Non-pigmented ciliary epithelial cell (primary cell): ENCODE measurements around the gene PAK1.
"Not testable (repeated sequence)": the region's sequence is repeated elsewhere in the genome, so short reads cannot be mapped to it uniquely, and the experiment has no call there.

Source experiments
- DNase-seq: peaks from one replicate; pipeline ENCODE4 v3.0.0-alpha.2; 2010; ENCODE audit warnings: low read depth

PAK1 gene

DNA sequence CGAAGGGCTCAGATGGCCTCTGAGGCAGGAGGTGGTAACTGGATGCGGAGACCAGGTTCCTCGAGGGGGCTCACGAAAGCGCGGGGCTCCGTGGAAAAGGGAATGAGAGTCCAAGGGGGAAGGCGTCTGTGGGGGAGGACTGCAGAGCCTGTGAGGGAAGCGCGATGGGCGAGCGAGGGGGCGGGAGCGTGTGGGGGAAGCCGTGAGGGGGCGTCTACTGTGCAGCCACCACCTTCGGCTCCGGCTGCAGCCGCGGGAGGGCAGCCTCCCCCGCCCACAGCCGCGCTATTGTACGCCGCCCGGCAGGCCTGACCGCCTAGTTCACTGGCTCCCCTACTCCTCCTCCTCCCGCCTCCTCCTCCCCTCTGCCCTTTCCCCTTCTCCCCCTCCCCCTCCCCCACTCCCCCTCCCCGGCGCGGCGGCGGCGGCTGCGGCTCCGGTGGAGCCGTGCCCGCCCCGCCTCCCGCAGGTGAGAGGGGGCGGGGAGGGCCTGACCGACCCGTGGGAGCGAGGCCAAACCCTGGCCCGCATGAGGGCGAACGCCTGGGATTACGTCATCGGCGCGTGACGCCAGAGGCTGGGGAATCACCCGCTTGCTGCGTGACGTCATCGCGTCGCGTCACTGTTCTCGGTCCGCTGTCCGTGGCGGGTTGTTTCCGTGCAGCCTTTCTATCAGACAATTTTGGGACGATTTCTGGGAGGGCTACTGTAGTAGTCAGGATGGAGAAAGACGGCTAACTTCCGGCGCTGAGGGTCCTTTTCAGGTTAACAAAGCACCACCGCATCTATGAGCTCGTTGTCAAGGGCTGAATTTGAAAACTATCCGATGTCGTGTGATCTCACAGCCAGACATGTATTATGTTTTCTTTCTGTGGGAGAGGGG is at the start of gene PAK1:
PAK1 (minus strand) TSS at position 294 of the 883 bp plus-strand sequence. CDS start 81,574 bp downstream, outside the sequence.
- DNase-seq, result peak; percentile 38

DNA sequence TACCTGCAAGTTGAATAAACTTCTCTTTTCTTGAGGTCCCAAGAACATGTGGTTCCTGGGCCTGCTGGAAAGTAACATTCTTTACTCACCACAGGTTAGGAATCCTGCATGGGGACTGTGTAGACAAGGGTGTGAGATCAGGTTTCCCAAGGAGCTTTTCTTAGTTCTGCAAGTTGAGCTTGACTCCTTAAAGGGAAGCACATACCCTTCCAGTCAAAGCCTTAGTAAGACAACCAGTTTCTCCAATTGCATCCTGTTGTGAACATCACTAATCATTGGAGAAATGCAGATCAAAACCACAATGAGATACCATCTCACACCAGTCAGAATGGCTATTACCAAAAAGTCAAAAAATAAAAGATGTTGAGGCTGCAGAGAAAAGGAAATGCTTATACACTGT is 48.3 kb upstream of the PAK1 start:
- DNase-seq, result peak; percentile 41

DNA sequence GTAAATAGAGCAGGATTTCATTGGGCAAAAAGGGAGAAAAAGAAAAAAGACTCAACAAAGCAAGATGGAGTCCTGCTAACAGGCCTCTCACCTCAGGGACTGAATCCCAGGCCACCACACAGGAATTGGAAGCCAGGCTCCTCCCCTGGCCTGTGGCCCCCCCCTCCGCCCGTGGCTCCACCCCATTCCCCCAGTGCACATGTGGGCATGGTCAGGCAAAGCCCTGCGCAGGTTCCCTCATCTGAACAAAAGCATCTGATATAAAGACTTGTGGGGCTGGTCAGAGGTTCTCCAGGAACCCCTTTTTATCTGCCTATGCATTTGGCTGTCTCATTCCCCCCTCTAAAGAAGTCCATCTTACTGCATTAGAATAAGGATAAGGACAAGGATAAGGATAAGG is 46.0 kb upstream of the PAK1 start:
- DNase-seq, result no peak

DNA sequence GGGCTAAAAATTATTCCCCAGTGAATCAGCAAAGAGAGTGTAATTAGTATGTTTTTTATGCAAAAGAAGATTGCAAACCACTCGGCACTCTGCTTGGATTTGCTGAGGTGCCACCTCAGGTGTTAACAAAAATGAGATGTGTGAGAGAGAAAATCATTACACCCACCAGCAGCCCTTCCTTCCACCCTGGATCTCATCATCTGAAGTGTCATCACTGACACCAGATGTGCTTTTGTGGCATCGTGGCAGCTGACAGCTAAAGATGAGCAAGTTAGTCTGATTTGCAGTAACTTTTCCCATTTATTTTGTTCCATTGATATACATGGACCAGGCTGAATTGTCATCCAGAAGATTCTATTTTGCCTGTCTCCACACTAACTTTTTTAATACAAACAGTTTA is 44.6 kb upstream of the PAK1 start:
- DNase-seq, result no peak

DNA sequence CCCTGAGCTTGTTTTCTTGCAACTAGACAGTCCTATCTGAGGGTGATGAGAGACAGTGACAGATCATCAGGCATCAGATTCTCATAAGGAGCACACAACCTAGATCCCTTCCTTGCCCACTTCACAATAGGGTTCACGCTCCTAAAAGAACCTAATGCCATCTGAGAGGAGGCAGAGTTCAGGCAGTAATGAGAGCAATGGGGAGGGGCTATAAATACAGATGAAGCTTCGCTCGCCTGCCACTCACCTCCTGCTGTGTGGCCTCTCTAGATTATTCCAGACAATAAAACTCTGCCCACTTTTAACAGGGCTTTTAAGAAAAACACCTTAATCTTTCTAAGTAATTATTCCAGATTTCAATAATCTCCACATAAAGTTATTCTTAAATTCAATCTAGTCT is 43.9 kb upstream of the PAK1 start:
- no peak for DNase-seq

DNA sequence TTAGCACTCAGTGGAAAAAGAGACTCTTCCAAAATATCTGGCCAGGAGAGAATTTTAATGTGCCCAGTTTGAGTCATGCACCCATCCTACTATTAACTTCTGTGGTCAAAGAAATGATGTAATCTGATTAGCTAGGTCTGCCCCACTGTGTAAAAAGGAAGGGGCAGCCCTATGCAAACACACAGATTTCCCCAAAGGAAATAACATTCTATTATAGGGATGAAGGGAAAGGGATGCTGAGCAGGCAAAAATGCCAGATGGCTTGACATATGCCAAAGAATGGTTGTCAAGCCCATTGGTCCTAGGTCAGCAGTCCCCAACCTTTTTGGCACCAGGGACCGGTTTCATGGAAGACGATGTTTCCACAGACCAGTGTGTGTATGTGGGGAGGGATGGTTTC is 43.3 kb upstream of the PAK1 start:
- DNase-seq, result no peak

DNA sequence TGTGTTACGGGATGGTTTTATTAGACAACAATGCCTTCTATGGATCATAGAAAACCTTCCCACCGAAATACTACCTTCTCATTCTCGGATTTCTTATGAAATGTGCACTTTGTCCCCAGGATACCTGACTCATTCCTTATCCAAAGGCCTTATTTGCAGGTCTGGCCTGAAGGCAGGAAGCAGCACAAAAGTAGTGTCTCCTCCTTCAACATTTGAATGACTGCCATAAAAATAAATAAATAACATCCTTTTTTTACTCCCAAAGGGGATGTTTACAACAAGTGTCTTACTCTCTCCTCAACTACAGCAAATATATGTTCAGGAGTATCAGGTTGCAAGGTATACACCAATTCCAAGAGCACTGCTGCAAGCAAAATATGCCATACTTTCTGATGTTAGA is 41.6 kb upstream of the PAK1 start:
- DNase-seq, result no peak

DNA sequence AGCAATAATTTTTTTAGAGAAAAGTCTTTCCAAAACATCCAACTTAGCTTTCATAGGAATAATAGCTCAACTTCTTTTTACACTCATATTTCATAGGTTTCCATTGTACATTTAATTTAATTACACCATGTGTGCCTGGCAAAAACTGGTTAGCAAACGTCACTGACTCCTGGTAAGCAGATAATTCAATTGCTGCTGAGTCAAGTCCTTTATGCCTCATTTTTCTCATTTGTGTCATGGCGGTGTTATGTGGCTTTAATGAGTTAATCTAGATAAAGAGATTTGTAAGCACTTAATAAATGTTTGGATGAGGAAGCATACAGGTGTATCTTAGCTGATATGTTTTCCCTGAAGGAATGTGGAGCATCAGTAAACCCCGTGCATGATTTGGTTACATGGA is 41.2 kb upstream of the PAK1 start:
- no peak for DNase-seq

DNA sequence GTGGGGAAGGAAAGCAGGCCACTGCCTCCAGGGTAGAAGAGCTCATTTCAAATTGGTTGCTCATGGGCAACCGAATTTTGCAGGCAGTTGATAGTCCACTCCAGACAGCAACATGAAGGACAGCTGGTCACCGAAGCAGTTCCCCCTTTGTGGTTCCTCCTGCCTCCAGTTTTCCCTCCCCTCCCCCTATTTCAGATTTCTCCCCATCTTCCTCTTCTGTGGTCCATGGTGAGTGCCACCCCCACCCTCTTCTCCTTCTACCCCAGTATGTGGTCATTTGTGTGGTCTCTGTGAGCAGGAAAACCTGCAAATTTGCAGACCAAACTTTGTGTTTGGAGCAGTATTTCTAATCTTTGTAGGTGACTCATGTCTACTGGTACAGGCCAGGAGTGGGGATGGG is 38.2 kb upstream of the PAK1 start:
- DNase-seq, result no peak

DNA sequence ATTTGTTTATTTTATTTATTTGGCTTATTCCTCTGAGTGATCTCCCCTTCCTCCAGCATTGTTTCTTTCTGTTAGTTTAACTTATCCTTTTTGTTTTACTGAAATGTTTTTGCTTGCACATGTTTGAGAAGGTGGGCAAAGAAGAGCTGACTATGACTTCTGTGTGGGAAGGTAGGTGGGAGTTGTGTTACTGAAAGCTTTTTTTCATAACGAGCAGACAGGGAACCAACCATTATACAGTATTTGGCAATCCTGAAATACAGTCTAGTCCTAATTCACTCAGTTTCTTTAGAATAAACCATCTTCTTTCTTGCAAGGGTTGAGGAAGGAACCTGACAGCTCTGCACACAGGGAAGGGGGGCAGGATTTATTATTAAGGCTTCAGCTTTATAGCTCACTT is 37.0 kb upstream of the PAK1 start:
- no peak for DNase-seq

DNA sequence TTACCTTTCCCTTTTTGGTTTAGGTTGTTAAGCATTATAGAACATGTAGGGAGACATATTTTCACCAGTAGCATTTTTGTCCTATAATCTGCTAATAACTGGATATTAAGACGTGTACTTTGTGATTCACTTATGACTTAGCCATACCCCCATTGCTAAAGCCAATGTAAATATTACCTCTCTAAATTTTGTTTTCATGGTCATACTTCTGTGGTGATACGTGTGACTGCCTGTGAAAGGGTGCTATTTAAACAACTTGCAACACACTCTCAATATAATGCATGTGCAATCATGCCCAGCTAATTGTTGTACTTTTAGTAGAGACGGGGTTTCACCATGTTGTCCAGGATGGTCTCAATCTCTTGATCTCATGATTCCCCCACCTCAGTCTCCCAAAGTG is 36.2 kb upstream of the PAK1 start:
- DNase-seq, result no peak

DNA sequence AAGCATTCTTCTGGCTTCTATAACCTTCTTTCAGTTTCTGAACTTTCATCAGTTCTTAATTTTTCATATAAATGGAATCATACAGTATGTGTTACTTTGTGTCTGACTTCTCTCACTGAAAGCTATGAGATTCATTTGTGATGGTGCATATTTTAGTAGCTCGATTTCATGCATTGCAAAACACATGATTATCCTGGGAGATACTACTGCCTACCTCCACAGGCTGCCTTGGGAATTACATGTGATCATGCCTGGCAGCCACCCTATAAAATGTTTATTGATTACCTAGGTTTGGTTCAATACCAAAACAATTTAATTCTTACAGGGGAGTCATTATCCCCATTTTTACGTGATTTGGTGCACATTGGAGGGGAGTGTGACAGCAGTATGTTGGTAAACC is 34.1 kb upstream of the PAK1 start:
- no peak for DNase-seq

DNA sequence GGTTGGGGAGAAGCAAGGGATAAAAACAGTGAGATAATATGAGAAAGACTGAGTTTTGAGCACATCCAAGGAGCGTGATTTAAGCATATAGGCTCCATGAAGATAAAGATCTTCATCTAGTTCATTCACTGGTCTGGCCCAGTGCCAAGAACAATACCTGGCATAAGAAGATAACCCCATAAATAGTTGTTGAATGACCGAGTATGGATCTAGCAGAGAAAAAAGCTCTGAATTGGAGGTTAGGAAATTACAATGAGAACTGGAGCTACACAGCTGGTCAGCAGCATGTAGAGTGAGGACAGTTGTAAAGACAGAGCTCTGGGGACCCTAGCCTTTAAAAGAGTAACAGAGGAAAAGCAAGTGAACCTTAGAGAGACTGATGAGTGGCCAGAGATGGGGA is 33.0 kb upstream of the PAK1 start:
- no peak for DNase-seq

DNA sequence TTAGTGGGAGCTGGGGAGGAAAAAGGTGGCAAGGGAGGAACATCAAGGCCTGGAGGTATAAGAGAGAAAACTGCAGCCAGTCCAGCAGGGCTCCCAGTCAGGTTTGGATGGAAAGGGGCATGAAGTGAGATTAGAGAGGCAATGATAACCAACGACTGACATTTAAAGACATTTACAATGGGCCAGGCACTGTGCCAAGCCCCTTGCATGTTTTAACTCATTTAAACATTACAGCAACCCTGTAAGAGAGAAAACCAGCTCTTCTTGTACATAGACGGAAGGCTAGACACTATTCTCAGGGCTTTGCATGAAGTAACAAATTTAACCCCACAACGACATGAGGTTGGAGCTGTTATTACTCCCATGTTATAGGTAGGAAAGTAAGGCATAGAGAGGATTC is 32.1 kb upstream of the PAK1 start:
- no peak for DNase-seq

DNA sequence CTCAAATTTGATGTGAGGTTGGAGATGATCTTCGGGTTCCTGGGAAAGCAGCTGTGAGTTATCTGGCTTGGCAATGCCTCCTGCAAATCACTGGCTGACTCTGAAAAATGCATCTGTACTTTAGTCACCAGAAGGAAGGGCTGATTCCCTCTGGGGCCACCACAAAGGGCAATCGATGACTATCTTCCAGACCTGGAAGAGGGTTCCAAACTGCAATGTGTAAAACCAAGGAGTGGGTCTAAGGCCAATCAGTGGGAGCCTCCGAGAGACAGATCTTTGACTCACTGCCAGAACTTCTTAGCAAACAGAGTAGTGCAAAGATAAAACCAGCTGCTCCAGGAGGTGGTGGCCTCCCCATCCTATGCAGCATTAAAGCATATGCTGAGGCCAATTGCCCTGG is 29.1 kb upstream of the PAK1 start:
- no peak for DNase-seq

DNA sequence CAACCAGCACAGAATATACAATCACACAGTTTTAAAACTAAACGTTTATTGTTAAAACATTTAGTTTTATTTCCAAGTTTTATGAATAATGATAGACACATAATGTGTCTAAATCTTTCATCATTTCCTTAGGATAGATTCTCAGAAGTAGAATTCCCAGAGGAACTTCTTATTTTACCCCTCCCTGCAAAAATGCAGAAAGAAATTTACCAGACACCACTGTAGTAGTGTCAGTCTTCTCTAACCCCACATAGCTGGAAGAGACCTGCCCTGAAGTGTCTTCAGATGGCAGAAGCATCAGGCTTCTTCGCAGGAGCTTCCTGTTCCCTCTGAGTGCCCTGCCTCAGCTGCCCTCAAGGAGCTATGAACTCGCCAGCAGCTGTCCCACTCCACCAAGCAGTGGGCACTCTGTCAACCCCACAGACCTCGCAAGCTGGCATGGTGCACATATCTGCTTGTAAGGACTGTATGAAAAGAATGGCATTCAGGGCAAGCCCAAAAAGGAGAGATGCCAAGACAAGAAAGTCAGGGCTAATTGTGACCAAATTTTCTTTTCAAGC is 28.5 kb upstream of the PAK1 start:
- no peak for DNase-seq

DNA sequence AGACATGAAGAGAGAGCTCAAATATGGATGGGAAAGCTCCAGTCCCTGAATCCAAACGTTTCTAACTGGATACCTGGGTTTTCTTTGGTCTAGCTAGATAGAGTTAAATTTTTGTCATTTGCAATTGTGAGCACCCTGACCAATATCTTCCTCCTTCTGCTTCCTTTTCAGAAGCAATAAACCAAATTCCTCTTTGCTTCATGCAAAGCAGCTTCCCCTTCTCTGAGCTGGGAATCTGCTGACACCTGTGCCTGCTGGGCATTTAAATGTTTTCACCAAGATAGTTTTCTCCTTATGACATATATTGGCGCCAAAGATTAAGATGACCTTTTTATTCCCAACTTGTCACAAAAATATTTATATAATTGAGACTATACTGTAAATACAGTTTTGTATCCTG is 27.9 kb upstream of the PAK1 start:
- no peak for DNase-seq

DNA sequence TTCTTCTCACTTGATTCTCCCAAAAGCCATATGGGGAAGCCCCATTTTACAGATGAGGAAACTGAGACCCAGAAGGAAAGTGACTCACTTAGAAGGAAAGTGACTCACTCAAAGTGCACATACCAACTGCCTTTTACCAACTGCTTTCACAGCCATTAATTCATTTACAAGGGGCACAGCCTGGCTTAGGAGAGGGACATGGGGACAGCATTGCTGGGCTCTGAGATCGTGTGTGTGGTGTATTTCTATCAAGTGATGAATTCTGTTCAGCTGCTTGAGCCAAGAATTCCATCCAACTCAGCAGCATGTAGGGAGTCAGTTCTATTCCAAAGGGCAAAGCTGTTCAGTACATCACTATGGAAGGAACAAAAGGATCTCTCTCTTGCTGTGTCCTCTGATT is 23.5 kb upstream of the PAK1 start:
- no peak for DNase-seq

DNA sequence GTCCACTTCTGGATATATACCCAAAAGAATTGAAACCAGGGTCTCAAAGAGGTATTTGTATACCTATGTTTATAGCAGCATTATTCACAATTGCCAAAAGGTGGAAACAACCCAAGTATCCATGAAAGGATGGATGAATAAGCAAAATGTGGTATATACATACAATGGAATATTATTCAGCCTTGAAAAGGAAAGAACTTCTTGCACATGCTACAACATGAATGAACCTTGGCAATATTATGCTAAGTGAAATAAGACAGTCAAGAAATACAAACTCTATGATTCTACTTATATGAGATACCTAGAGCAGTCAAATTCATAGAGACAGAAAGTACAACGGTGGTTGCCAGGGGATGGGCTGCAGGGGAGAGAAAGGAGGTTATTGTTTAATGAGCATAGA is 21.6 kb upstream of the PAK1 start:
- DNase-seq, result no peak

DNA sequence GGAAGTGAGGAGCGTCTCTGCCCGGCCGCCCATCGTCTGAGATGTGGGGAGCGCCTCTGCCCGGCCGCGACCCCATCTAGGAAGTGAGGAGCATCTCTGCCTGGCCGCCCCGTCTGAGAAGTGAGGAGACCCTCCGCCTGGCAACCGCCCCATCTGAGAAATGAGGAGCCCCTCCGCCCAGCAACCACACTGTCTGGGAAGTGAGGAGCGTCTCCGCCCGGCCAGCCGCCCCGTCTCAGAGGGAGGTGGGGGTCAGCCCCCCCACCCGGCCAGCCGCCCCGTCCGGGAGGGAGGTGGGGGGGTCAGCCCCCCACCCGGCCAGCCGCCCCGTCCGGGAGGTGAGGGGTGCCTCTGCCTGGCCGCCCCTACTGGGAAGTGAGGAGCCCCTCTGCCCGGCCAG is 16.1 kb upstream of the PAK1 start:
- DNase-seq, result not testable (repeated sequence)

DNA sequence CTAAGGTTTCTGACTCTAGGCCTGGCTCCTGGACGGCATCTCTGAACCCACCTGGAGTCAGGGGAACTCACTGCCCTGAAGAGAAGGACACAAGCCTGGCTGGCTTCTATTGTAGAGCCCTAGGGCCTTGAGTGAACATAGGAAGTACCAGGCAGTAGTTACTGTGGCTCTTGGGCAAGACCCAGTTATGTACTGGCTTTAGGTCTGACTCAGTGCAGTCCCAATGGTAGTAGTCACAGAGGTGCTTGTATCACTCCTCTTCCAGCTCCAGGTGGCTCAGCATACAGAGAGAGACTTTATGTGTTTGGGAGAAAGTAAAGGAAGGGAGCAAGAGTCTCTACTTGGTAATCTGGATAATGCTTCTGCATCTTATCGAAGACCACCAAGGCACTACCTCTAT is 13.9 kb upstream of the PAK1 start:
- DNase-seq, result no peak

DNA sequence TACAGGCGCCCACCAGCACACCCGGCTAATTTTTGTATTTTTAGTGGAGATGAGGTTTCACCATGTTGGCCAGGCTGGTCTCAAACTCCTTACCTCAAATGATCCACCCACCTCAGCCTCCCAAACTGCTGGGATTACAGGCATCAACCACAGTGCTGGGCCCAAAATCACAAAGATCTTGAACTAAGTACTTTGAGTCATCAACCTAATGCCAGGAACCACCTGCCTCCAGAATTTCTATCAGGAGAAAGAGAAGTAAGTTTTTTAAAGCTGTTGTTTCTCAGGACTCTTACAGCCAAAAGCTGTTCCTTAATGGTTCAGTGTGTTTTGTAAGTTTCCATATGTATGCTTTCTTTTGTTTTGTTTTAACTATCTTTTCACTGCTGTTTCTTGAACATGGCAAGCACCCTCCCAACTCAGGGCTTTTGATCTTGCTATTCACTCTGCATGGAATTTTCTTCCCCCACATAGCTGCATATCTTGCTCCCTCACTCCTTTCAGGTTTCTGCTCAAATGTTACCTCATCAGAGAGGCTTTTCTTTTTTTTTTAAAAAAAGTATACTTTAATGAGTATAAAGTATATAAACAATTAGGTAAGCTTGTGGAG is 6.0 kb upstream of the PAK1 start:
- no peak for DNase-seq

DNA sequence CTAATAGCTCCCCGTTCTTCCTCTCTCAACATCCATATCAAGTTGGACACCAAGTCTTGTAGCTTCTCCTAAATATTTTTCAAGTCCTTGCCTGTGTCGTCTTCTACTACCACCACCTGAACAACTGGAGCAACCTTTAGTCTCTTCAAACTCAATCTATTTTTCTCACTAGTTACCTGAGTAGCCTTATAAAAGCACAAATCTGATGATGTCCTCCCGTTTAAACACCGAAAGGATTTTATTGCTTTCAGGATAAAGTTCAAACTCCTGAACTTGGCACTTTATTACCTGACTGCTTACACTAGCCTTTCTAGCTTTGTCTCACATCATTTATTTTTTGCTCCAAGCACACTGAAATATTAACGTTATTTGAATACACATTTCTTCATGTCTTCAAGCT is 1.3 kb upstream of the PAK1 start:
- DNase-seq, result no peak

DNA sequence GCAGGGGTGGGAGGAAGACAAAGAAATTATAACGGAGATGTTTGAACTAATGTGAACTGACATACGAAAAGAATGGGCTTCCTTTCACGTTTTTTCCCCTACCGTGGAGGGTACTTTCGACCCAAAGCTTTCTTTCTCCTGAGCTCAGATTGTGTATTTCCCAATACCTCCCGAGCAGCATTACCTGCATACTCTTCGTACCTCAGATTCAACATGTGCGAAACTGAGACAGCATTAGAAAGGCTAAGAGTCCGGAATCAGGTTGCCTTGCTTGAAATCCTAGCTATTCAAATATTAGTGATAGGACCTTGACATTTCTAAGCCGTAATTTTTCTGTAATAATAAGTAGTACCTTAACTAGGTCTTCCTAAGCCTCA is 778 bp upstream of the PAK1 start:
- DNase-seq, result no peak
